Osteocyte (in vitro differentiated cells): Measurements from ENCODE around the gene IFT57. TPM values are rescaled to one million over a fixed set of nuclear protein-coding genes. Genes with fewer than 3 reads are reported as not detected.

ENCODE experiments used
- DNase-seq: peaks from one replicate; pipeline ENCODE4 v3.0.0; 2021; ENCODE audit warnings: mixed read lengths; ENCODE audit not compliant: unreplicated experiment; ENCODE audit errors: extremely low spot score
- H3K27ac Mint-ChIP-seq: one replicate; pipeline ENCODE4 v1.8.0; 2021; ENCODE audit warnings: mild to moderate bottlenecking, mixed read lengths; ENCODE audit not compliant: unreplicated experiment
- H3K27me3 Mint-ChIP-seq: one replicate; pipeline ENCODE4 v1.8.0; 2021; ENCODE audit warnings: mixed read lengths; ENCODE audit not compliant: unreplicated experiment
- H3K36me3 Mint-ChIP-seq: one replicate; pipeline ENCODE4 v1.8.0; 2021; ENCODE audit warnings: mixed read lengths; ENCODE audit not compliant: unreplicated experiment
- H3K4me1 Mint-ChIP-seq: one replicate; pipeline ENCODE4 v1.8.0; 2021; ENCODE audit warnings: mixed read lengths; ENCODE audit not compliant: unreplicated experiment
- H3K4me3 Mint-ChIP-seq: one replicate; pipeline ENCODE4 v1.8.0; 2021; ENCODE audit warnings: mild to moderate bottlenecking, moderate library complexity, mixed read lengths; ENCODE audit not compliant: unreplicated experiment
- H3K9me3 Mint-ChIP-seq: one replicate; pipeline ENCODE4 v1.8.0; 2021; ENCODE audit warnings: mixed read lengths; ENCODE audit not compliant: unreplicated experiment
- total RNA-seq: library from RNA; stranded (reverse); gene quantifications from 2 replicates; pipeline ENCODE4 v1.2.1, GENCODE V29; 2021
- TF ChIP-seq, protein P1 (sequence below): fragments of 200-600 bp; sonication (generic); IDR thresholded peaks from 2 replicates; pipeline ENCODE4 v1.5.0; 2021; ENCODE audit warnings: antibody characterized with exemption, mild to moderate bottlenecking, moderate library complexity

IFT57 gene
- total RNA-seq, 1 donor from 2014 or later, result 32.2 TPM

DNA sequence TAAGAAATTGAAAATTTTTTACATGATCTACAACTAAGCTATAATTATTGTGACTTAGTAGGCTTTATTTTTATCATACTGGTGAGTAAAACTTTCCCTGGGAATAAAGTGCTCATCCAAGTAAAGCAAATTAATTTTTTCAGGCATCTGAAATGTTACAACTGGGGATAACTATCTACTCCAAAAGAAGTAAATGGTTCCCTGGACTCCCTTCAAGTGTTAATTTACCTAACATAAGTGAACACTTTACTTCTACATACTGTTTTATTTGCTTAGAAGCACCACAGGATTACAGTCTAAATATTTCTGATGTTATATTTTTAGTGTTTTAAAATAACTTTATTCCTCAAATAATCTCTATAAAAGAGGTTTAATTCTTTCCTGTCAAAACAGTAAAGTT lies 57.8 kb downstream of the IFT57 start:
- H3K9me3 Mint-ChIP-seq, result no peaks in the 10 kb centered on the region

DNA sequence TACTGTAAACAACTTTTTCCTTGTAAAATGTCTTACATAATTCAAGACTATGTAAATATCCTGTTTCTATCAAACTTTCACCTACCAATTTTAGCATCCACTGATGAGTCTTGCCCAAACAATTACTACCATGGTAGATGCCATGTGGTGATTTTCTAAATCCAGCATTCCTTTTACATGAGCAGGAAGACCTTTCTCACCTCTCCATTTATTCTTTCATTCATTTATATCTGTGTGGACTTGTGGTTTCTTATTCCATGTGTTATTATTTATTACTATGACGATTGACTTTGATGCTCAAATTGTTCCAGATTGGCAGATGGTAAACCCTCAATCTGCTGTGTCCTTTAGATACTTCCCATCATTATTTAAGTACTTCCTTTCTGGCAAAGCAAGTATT lies 62.4 kb downstream of the IFT57 start:
- H3K4me3 Mint-ChIP-seq, result no peak overlapping the region
- no peak overlapping the region for H3K27ac Mint-ChIP-seq
- H3K27me3 Mint-ChIP-seq, result no peaks in the 10 kb centered on the region
- H3K36me3 Mint-ChIP-seq, result peaks cover 16% of the 10 kb centered on the region
- DNase-seq, result no peak
- H3K4me1 Mint-ChIP-seq, result no peaks in the 10 kb centered on the region
- H3K9me3 Mint-ChIP-seq, result no peaks in the 10 kb centered on the region
- TF ChIP-seq, protein P1, sequence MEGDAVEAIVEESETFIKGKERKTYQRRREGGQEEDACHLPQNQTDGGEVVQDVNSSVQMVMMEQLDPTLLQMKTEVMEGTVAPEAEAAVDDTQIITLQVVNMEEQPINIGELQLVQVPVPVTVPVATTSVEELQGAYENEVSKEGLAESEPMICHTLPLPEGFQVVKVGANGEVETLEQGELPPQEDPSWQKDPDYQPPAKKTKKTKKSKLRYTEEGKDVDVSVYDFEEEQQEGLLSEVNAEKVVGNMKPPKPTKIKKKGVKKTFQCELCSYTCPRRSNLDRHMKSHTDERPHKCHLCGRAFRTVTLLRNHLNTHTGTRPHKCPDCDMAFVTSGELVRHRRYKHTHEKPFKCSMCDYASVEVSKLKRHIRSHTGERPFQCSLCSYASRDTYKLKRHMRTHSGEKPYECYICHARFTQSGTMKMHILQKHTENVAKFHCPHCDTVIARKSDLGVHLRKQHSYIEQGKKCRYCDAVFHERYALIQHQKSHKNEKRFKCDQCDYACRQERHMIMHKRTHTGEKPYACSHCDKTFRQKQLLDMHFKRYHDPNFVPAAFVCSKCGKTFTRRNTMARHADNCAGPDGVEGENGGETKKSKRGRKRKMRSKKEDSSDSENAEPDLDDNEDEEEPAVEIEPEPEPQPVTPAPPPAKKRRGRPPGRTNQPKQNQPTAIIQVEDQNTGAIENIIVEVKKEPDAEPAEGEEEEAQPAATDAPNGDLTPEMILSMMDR, result no peak

More for the DNA sequence above, 57.8 kb downstream of the IFT57 start:
- Mint-ChIP-seq H3K4me3 (no peak overlapping the region), H3K4me1 (no peaks in the 10 kb centered on the region), H3K27me3 (no peaks in the 10 kb centered on the region), H3K36me3 (peaks cover 27% of the 10 kb centered on the region), H3K27ac (no peak overlapping the region)
- DNase-seq, result no peak
- TF ChIP-seq, protein P1, result no peak

DNA sequence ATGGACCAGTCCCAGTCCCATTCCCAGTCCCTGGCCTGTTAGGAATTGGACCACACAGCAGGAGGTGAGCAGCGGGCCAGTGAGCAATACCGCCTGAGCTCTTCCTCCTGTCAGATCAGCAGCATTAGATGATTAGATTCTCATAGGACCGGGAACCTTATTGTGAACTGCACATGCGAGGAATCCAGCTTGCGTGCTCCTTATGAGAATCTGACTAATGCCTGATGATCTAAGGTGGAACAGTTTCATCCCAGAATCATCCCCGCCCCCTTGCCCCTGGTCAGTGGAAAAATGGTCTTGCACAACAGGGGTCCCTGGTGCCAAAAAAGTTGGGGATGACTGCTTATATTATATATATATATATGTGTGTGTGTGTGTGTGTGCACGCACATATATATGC lies 63.1 kb downstream of the IFT57 start:
- no peak overlapping the region for H3K27ac Mint-ChIP-seq
- no peak overlapping the region for H3K4me3 Mint-ChIP-seq
- no peak for DNase-seq
- no peaks in the 10 kb centered on the region for H3K4me1 Mint-ChIP-seq
- no peaks in the 10 kb centered on the region for H3K27me3 Mint-ChIP-seq
- H3K36me3 Mint-ChIP-seq, result peaks cover 13% of the 10 kb centered on the region
- TF ChIP-seq, protein P1, result no peak
- no peaks in the 10 kb centered on the region for H3K9me3 Mint-ChIP-seq

DNA sequence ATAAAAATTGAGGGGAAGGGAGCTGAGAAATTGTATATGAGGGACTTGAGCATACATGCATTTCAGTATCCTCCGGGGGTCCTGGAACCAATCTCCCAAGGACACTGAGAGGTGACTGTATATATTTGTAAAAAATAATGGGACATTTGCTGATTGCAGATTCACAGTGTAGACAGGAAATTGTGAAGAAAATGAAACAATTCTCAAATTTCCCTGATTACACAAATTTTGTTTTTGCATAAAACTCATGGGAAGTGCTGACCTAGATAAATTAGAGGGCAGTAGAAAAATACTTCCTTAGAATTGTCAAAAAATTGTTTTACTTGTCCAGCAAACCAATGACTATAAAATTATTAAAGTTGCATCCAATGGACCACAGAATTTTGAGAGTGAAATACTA lies 64.0 kb downstream of the IFT57 start:
- H3K27ac Mint-ChIP-seq, result no peak overlapping the region
- no peaks in the 10 kb centered on the region for H3K27me3 Mint-ChIP-seq
- H3K9me3 Mint-ChIP-seq, result no peaks in the 10 kb centered on the region
- H3K4me1 Mint-ChIP-seq, result no peaks in the 10 kb centered on the region
- TF ChIP-seq, protein P1, result no peak
- peaks cover 13% of the 10 kb centered on the region for H3K36me3 Mint-ChIP-seq
- no peak for DNase-seq
- H3K4me3 Mint-ChIP-seq, result no peak overlapping the region

DNA sequence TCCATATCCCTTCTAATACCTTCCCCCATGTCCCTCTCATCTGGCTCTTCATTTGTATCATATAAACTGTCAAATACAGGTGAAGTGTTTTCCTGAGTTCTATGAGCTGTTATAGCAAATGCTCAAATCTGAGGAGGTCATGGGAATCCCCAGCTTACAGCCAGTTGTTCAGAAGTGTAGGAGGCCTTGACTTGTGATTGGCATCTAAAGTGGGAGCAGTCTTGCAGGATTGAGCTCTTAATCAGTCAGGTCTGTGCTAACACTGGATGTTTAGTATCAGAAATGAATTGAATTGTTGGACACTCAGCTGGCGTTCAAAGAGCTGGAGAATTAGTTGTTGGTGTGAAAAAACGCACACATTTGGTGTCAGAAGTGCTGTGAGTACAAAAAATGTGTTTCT lies 65.0 kb downstream of the IFT57 start:
- Mint-ChIP-seq H3K27ac (no peak overlapping the region), H3K36me3 (peaks cover 9% of the 10 kb centered on the region), H3K9me3 (no peaks in the 10 kb centered on the region), H3K4me3 (no peak overlapping the region), H3K27me3 (no peaks in the 10 kb centered on the region), H3K4me1 (no peaks in the 10 kb centered on the region)
- TF ChIP-seq, protein P1, result no peak
- no peak for DNase-seq
